IMR-90 (cell line): Measurements from ENCODE around the gene CLDN19. TPM values are rescaled to one million over a fixed set of nuclear protein-coding genes. Genes with fewer than 3 reads are reported as not detected.
A peak's percentile ranks its signal among the peaks of the same experiment; 100 is the strongest.

Source experiments
- ATAC-seq: fragments of 200-7000 bp; cut with Tn5 transposase; 2 replicates; pipeline ENCODE4 v1.9.1; 2020; ENCODE audit warnings: low read depth, mild to moderate bottlenecking, moderate library complexity
- BruUV-seq: library from RNA; stranded (reverse); fragments of 400-500 nt; replicated peaks from 2 replicates; lab custom pipeline; 2021; lab: Mats Ljungman, UMichigan
- CTCF ChIA-PET: fragments of 300-600 bp; formaldehyde crosslinking; extraction: SDS; loops from one replicate; lab custom pipeline; 2021; ENCODE audit warnings: antibody characterized with exemption; lab: Yijun Ruan, JAX
- POLR2A ChIA-PET: fragments of 300-600 bp; sonication (Branson Sonifier 250); formaldehyde crosslinking; loops from one replicate; lab custom pipeline; 2022; ENCODE audit warnings: antibody characterized with exemption; ENCODE audit not compliant: unreplicated experiment; lab: Charles Lee
- DNase-seq: peaks from one replicate; pipeline ENCODE4 v3.0.0; 2013
- H2AFZ ChIP-seq: replicated peaks from 2 replicates; pipeline ENCODE3; 2013; ENCODE audit warnings: low read length, mild to moderate bottlenecking; ENCODE audit not compliant: poor library complexity
- H2AK5ac ChIP-seq: 2 replicates; pipeline ENCODE4 v1.6.1; 2013; ENCODE audit warnings: low read depth, low read length, inconsistent platforms
- H2AK9ac ChIP-seq: replicated peaks from 2 replicates; pipeline ENCODE3; 2013; ENCODE audit warnings: mild to moderate bottlenecking, low read depth, low read length, moderate library complexity; ENCODE audit not compliant: poor library complexity
- H2BK120ac ChIP-seq: 2 replicates; pipeline ENCODE4 v1.6.1; 2013; ENCODE audit warnings: low read depth, low read length, inconsistent platforms
- H2BK15ac ChIP-seq: 3 replicates; pipeline ENCODE4 v1.6.1; 2013; ENCODE audit warnings: low read depth, low read length, inconsistent platforms
- H2BK20ac ChIP-seq: 2 replicates; pipeline ENCODE4 v1.6.1; 2013; ENCODE audit warnings: low read depth, mild to moderate bottlenecking, inconsistent platforms, low read length, moderate library complexity
- H2BK5ac ChIP-seq: 2 replicates; pipeline ENCODE4 v1.6.1; 2013; ENCODE audit warnings: mild to moderate bottlenecking, low read depth, low read length, inconsistent platforms; ENCODE audit not compliant: poor library complexity, severe bottlenecking
- H3K14ac ChIP-seq: replicated peaks from 2 replicates; pipeline ENCODE4 v1.6.1; 2013; ENCODE audit warnings: low read depth, low read length, inconsistent platforms
- H3K18ac ChIP-seq: 2 replicates; pipeline ENCODE4 v1.6.1; 2013; ENCODE audit warnings: low read depth, low read length, control low read depth
- H3K23ac ChIP-seq: 2 replicates; pipeline ENCODE4 v1.6.1; 2013; ENCODE audit warnings: low read depth, low read length, inconsistent platforms
- H3K27ac ChIP-seq: 2 replicates; pipeline ENCODE4 v1.5.1; 2013; ENCODE audit warnings: mild to moderate bottlenecking, control low read depth, low read length; ENCODE audit not compliant: insufficient read depth
- H3K27me3 ChIP-seq: 2 replicates; pipeline ENCODE4 v1.6.1; 2013; ENCODE audit warnings: low read length; ENCODE audit not compliant: control insufficient read depth, insufficient read depth
- H3K36me3 ChIP-seq: 2 replicates; pipeline ENCODE4 v1.6.1; 2013; ENCODE audit warnings: low read length, mixed read lengths; ENCODE audit not compliant: control insufficient read depth, insufficient read depth
- H3K4ac ChIP-seq: 2 replicates; pipeline ENCODE4 v1.6.1; 2013; ENCODE audit warnings: low read depth, low read length, inconsistent platforms
- H3K4me1 ChIP-seq: 2 replicates; pipeline ENCODE4 v1.6.1; 2013; ENCODE audit warnings: low read length, mixed read lengths; ENCODE audit not compliant: control insufficient read depth, insufficient read depth
- H3K4me2 ChIP-seq: 2 replicates; pipeline ENCODE4 v1.6.1; 2013; ENCODE audit warnings: low read depth, mild to moderate bottlenecking, control low read depth, low read length, moderate library complexity
- H3K4me3 ChIP-seq: 2 replicates; pipeline ENCODE4 v1.5.1; 2013; ENCODE audit warnings: low read depth, mild to moderate bottlenecking, control low read depth, low read length, moderate library complexity; ENCODE audit not compliant: insufficient read depth
- H3K56ac ChIP-seq: 2 replicates; pipeline ENCODE4 v1.6.1; 2013; ENCODE audit warnings: low read length, inconsistent platforms; ENCODE audit not compliant: insufficient read depth; ENCODE audit errors: extremely low read depth
- H3K79me1 ChIP-seq, 2 experiments: 2 replicates each; pipeline ENCODE4 v1.6.1; 2013; ENCODE audit warnings: low read length in 2 of 2, inconsistent platforms in 1 of 2, low read depth in 1 of 2
- H3K9ac ChIP-seq: 2 replicates; pipeline ENCODE4 v1.6.1; 2013; ENCODE audit warnings: low read depth, low read length, control low read depth
- H3K9me1 ChIP-seq: 2 replicates; pipeline ENCODE4 v1.6.1; 2013; ENCODE audit warnings: low read length, inconsistent platforms; ENCODE audit not compliant: insufficient read depth
- H3K9me3 ChIP-seq: 2 replicates; pipeline ENCODE4 v1.6.1; 2013; ENCODE audit warnings: low read length; ENCODE audit not compliant: control insufficient read depth, insufficient read depth
- H4K20me1 ChIP-seq: 2 replicates; pipeline ENCODE4 v1.6.1; 2013; ENCODE audit warnings: low read length, inconsistent platforms; ENCODE audit not compliant: insufficient read depth
- H4K5ac ChIP-seq: 2 replicates; pipeline ENCODE4 v1.6.1; 2013; ENCODE audit warnings: mild to moderate bottlenecking, low read depth, low read length, control low read depth
- H4K8ac ChIP-seq, 2 experiments: 2 replicates each; pipeline ENCODE4 v1.6.1; 2013; ENCODE audit warnings: low read depth in 2 of 2, low read length in 2 of 2, control low read depth in 1 of 2, inconsistent platforms in 1 of 2
- H4K91ac ChIP-seq: 2 replicates; pipeline ENCODE4 v1.6.1; 2013; ENCODE audit warnings: low read depth, low read length, inconsistent platforms; ENCODE audit not compliant: insufficient read depth
- BHLHE40 ChIP-seq: fragments of 150-350 bp; IDR thresholded peaks from 2 replicates; pipeline ENCODE4 v1.6.1; 2016; ENCODE audit warnings: mild to moderate bottlenecking, low read depth, low read length
- CEBPB ChIP-seq: IDR thresholded peaks from 2 replicates; pipeline ENCODE4 v1.6.1; 2012; ENCODE audit warnings: low read depth, low read length, improper control_type of control experiment
- CHD1 ChIP-seq: IDR thresholded peaks from 2 replicates; pipeline ENCODE4 v1.6.1; 2012; ENCODE audit warnings: low read depth, low read length, improper control_type of control experiment
- FOS ChIP-seq: fragments of 150-350 bp; IDR thresholded peaks from 2 replicates; pipeline ENCODE4 v1.6.1; 2016; ENCODE audit warnings: low read depth, low read length
- MAFK ChIP-seq: IDR thresholded peaks from 2 replicates; pipeline ENCODE4 v1.6.1; 2012; ENCODE audit warnings: low read depth, low read length, improper control_type of control experiment
- MAZ ChIP-seq: IDR thresholded peaks from 2 replicates; pipeline ENCODE4 v1.6.1; 2012; ENCODE audit warnings: low read depth, mild to moderate bottlenecking, low read length, improper control_type of control experiment, moderate library complexity, borderline replicate concordance
- MXI1 ChIP-seq: IDR thresholded peaks from 2 replicates; pipeline ENCODE4 v1.6.1; 2012; ENCODE audit warnings: low read depth, mild to moderate bottlenecking, low read length, moderate library complexity, borderline replicate concordance
- NFE2L2 ChIP-seq: fragments of 150-350 bp; IDR thresholded peaks from 2 replicates; pipeline ENCODE4 v1.6.1; 2016; ENCODE audit warnings: low read depth, mild to moderate bottlenecking, low read length
- POLR2A ChIP-seq: IDR thresholded peaks from 2 replicates; pipeline ENCODE4 v1.6.1; 2012; ENCODE audit warnings: mild to moderate bottlenecking, low read depth, low read length
- RAD21 ChIP-seq: IDR thresholded peaks from 2 replicates; pipeline ENCODE4 v1.6.1; 2012; ENCODE audit warnings: low read length, improper control_type of control experiment
- RCOR1 ChIP-seq: IDR thresholded peaks from 2 replicates; pipeline ENCODE4 v1.6.1; 2012; ENCODE audit warnings: mild to moderate bottlenecking, low read length, improper control_type of control experiment; ENCODE audit not compliant: insufficient replicate concordance
- RFX5 ChIP-seq: IDR thresholded peaks from 2 replicates; pipeline ENCODE4 v1.8.0; 2012; ENCODE audit warnings: low read depth, mild to moderate bottlenecking, low read length, moderate library complexity
- SMC3 ChIP-seq: fragments of 150-350 bp; IDR thresholded peaks from 2 replicates; pipeline ENCODE4 v1.6.1; 2016; ENCODE audit warnings: low read depth, mild to moderate bottlenecking, antibody characterized with exemption, low read length, moderate library complexity
- WGBS, 2 experiments: methylation state at CpG; one replicate each; pipeline versions ENCODE4 v1.1.5 to v1.1.7; 2013; ENCODE audit warnings: missing lambda C conversion rate in 2 of 2; ENCODE audit not compliant: insufficient read length in 1 of 2; ENCODE audit errors: extremely low coverage in 2 of 2; 5-methylcytosine and 5-hydroxymethylcytosine counted together
- dilution Hi-C: fragments of 300-500 bp; cut with HindIII; formaldehyde crosslinking; loops from one replicate; pipeline ENCODE4 v1.14.3; 2018; ENCODE audit warnings: low sequenced_read_pairs; ENCODE audit not compliant: unreplicated experiment
- in situ Hi-C: fragments of 300-500 bp; cut with MboI; formaldehyde crosslinking; loops from 3 replicates; pipeline ENCODE4 v1.14.3; 2019; ENCODE audit warnings: low sequenced_read_pairs, inconsistent platforms, mixed read lengths
- intact Hi-C: fragments of 100-400 bp; cut with micrococcal nuclease; formaldehyde crosslinking; loops from 2 replicates; pipeline ENCODE4 v1.10.0; 2022
- polyA plus RNA-seq, 3 experiments: library from polyadenylated mRNA; depleted of rRNA; stranded (reverse); fragments of >200 nt; gene quantifications; 2 replicates each; pipeline ENCODE4 v1.2.3, GENCODE V29; 2012; ENCODE audit warnings: low replicate concordance in 1 of 3
- total RNA-seq: library from RNA; depleted of rRNA; stranded (reverse); fragments of >200 nt; gene quantifications from 2 replicates; pipeline ENCODE4 v1.2.3, GENCODE V29; 2012
- TF ChIP-seq, protein P1 (sequence below): conservative IDR thresholded peaks from 2 replicates; pipeline ENCODE4 v1.5.1; 2012; ENCODE audit warnings: mild to moderate bottlenecking, low read depth, low read length, improper control_type of control experiment
- TF ChIP-seq, protein P2 (sequence below): fragments of 150-350 bp; IDR thresholded peaks from 2 replicates; pipeline ENCODE4 v1.6.1; 2016; ENCODE audit warnings: low read depth, mild to moderate bottlenecking, low read length, moderate library complexity, borderline replicate concordance
- TF ChIP-seq, protein P3 (sequence below): fragments of 150-350 bp; IDR thresholded peaks from 2 replicates; pipeline ENCODE4 v1.6.1; 2017; ENCODE audit warnings: mild to moderate bottlenecking, antibody characterized with exemption, low read length, low read depth

The CLDN19 gene
- total and polyA plus RNA-seq, 2 of the 4 experiments (the other 2 are of a cell fraction), result not detected

DNA sequence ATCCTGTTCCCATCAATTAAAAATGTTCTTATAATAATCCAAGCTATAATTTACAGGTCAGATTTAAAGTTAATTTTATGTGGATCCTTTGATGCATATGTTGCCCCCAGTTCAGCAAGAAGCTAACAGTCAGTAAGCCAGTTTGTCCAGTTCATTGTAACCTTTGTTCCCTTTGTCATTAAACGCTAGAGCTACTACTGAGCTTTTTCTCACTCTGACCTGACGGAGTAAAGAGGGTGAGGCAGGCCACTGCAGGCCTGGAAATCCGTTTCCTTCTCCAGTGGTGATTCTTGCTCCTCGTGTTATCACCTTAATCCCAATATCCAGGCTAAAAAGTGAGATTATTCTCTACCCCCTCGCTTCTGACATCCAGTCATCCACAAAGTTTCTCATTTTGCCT, 47.6 kb downstream of the CLDN19 start:
- Histone ChIP-seq H3K4me1 (peaks cover 16% of the 10 kb centered on the region), H4K5ac (no peak overlapping the region), H3K4ac (no peak overlapping the region), H4K20me1 (peaks cover 79% of the 10 kb centered on the region), H3K4me2 (peak overlapping the region; percentile 34; the same call in 1 of the 2 replicates), H3K56ac (no peak overlapping the region), H3K36me3 (peaks cover 21% of the 10 kb centered on the region), H3K4me3 (no peak overlapping the region), H2BK120ac (no peak overlapping the region), H3K79me1 (peaks cover 7 to 35% of the 10 kb centered on the region in 2 experiments), H4K8ac (no peak overlapping the region), H3K9ac (no peak overlapping the region), H3K23ac (peak overlapping the region; percentile 82; the same call in 1 of the 2 replicates), H2AK9ac (no peak overlapping the region), H3K27ac (no peak overlapping the region), H2BK20ac (no peak overlapping the region), H2BK15ac (no peak overlapping the region), H3K9me3 (no peaks in the 10 kb centered on the region), H2BK5ac (no peak overlapping the region), H3K18ac (no peak overlapping the region), H3K9me1 (peaks cover 11% of the 10 kb centered on the region), H3K14ac (no peak overlapping the region), H2AFZ (no peak overlapping the region), H3K27me3 (no peaks in the 10 kb centered on the region), H4K91ac (no peak overlapping the region), H2AK5ac (no peak overlapping the region)
- DNase-seq (no peak), ATAC-seq (no peak)
- ChIA-PET CTCF (no interaction called here), POLR2A (no interaction called here)
- 100% methylated on average over 1 of the region's 5 CpGs; no CpG with 5 or more reads in 1 of the 2 experiments for WGBS, 2 experiments
- BruUV-seq, result no TSS peak
- intact Hi-C loops, result no loop called here
- dilution Hi-C loops, result no loop called here
- in situ Hi-C loops, result no loop called here
- TF ChIP-seq MAFK (no peak), CHD1 (no peak), RAD21 (no peak), MXI1 (no peak), FOS (no peak), NFE2L2 (no peak), CEBPB (no peak), MAZ (no peak), SMC3 (no peak), BHLHE40 (no peak), RCOR1 (no peak), RFX5 (no peak), POLR2A (no peak)
- TF ChIP-seq, protein P1, sequence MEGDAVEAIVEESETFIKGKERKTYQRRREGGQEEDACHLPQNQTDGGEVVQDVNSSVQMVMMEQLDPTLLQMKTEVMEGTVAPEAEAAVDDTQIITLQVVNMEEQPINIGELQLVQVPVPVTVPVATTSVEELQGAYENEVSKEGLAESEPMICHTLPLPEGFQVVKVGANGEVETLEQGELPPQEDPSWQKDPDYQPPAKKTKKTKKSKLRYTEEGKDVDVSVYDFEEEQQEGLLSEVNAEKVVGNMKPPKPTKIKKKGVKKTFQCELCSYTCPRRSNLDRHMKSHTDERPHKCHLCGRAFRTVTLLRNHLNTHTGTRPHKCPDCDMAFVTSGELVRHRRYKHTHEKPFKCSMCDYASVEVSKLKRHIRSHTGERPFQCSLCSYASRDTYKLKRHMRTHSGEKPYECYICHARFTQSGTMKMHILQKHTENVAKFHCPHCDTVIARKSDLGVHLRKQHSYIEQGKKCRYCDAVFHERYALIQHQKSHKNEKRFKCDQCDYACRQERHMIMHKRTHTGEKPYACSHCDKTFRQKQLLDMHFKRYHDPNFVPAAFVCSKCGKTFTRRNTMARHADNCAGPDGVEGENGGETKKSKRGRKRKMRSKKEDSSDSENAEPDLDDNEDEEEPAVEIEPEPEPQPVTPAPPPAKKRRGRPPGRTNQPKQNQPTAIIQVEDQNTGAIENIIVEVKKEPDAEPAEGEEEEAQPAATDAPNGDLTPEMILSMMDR, result no peak
- TF ChIP-seq, protein P2, sequence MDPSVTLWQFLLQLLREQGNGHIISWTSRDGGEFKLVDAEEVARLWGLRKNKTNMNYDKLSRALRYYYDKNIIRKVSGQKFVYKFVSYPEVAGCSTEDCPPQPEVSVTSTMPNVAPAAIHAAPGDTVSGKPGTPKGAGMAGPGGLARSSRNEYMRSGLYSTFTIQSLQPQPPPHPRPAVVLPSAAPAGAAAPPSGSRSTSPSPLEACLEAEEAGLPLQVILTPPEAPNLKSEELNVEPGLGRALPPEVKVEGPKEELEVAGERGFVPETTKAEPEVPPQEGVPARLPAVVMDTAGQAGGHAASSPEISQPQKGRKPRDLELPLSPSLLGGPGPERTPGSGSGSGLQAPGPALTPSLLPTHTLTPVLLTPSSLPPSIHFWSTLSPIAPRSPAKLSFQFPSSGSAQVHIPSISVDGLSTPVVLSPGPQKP, result no peak
- TF ChIP-seq, protein P3, sequence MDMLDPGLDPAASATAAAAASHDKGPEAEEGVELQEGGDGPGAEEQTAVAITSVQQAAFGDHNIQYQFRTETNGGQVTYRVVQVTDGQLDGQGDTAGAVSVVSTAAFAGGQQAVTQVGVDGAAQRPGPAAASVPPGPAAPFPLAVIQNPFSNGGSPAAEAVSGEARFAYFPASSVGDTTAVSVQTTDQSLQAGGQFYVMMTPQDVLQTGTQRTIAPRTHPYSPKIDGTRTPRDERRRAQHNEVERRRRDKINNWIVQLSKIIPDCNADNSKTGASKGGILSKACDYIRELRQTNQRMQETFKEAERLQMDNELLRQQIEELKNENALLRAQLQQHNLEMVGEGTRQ, result no peak
